Progenitor cell of endocrine pancreas (in vitro differentiated cells): ENCODE measurements around the gene POMGNT2. TPM values are rescaled to one million over a fixed set of nuclear protein-coding genes. Genes with fewer than 3 reads are reported as not detected.

Source experiments
- DNase-seq: peaks from one replicate; pipeline ENCODE4 v3.0.0; 2021; ENCODE audit warnings: low spot score; ENCODE audit not compliant: unreplicated experiment
- H3K27ac Mint-ChIP-seq: 2 replicates; pipeline ENCODE4 v1.8.0; 2021; ENCODE audit warnings: mild to moderate bottlenecking, moderate library complexity, mixed read lengths
- H3K27me3 Mint-ChIP-seq: 2 replicates; pipeline ENCODE4 v1.8.0; 2021; ENCODE audit warnings: mixed read lengths
- H3K36me3 Mint-ChIP-seq: 2 replicates; pipeline ENCODE4 v1.8.0; 2022; ENCODE audit warnings: mixed read lengths; ENCODE audit not compliant: insufficient read depth
- H3K4me1 Mint-ChIP-seq: 2 replicates; pipeline ENCODE4 v1.8.0; 2021; ENCODE audit warnings: low read depth, mixed read lengths
- H3K4me3 Mint-ChIP-seq: 2 replicates; pipeline ENCODE4 v1.8.0; 2021; ENCODE audit warnings: low read depth, mild to moderate bottlenecking, moderate library complexity, mixed read lengths
- H3K9me3 Mint-ChIP-seq: 2 replicates; pipeline ENCODE4 v1.8.0; 2021; ENCODE audit warnings: low read depth, mixed read lengths
- CTCF ChIP-seq: fragments of 200-600 bp; sonication (generic); IDR thresholded peaks from one replicate; pipeline ENCODE4 v1.5.0; 2021; ENCODE audit warnings: antibody characterized with exemption, mild to moderate bottlenecking; ENCODE audit not compliant: unreplicated experiment
- total RNA-seq: library from RNA; stranded (reverse); gene quantifications from 2 replicates; pipeline ENCODE4 v1.2.1, GENCODE V29; 2021

Gene POMGNT2
- total RNA-seq, 1 donor from 2014 or later, result 21.6 TPM

GRCh38 chr3:43132193-43132592, 26.3 kb upstream of the POMGNT2 start:
- DNase-seq, result no peak
- no peaks in the 10 kb centered on the region for H3K36me3 Mint-ChIP-seq
- H3K9me3 Mint-ChIP-seq, result peaks cover 7% of the 10 kb centered on the region
- H3K27ac Mint-ChIP-seq, result no peak overlapping the region
- H3K4me1 Mint-ChIP-seq, result no peaks in the 10 kb centered on the region
- H3K27me3 Mint-ChIP-seq, result peaks cover 3% of the 10 kb centered on the region
- no peak overlapping the region for H3K4me3 Mint-ChIP-seq
- TF ChIP-seq CTCF, result no peak

GRCh38 chr3:43128464-43128863, 22.6 kb upstream of the POMGNT2 start:
- H3K27ac Mint-ChIP-seq, result no peak overlapping the region
- H3K4me3 Mint-ChIP-seq, result no peak overlapping the region
- peaks cover 2% of the 10 kb centered on the region for H3K36me3 Mint-ChIP-seq
- H3K4me1 Mint-ChIP-seq, result no peaks in the 10 kb centered on the region
- TF ChIP-seq CTCF, result no peak
- H3K27me3 Mint-ChIP-seq, result peaks cover 3% of the 10 kb centered on the region
- no peak for DNase-seq
- peaks cover 4% of the 10 kb centered on the region for H3K9me3 Mint-ChIP-seq

GRCh38 chr3:43126536-43126935, 20.7 kb upstream of the POMGNT2 start:
- Mint-ChIP-seq H3K36me3 (peaks cover 2% of the 10 kb centered on the region), H3K9me3 (peaks cover 4% of the 10 kb centered on the region), H3K4me1 (no peaks in the 10 kb centered on the region), H3K27me3 (no peaks in the 10 kb centered on the region), H3K4me3 (no peak overlapping the region), H3K27ac (no peak overlapping the region)
- no peak for DNase-seq
- no peak for TF ChIP-seq CTCF

GRCh38 chr3:43123895-43124294, 18.0 kb upstream of the POMGNT2 start:
- peaks cover 4% of the 10 kb centered on the region for H3K9me3 Mint-ChIP-seq

GRCh38 chr3:43120937-43121336, 15.1 kb upstream of the POMGNT2 start:
- Mint-ChIP-seq H3K9me3 (peaks cover 4% of the 10 kb centered on the region), H3K36me3 (peaks cover 2% of the 10 kb centered on the region), H3K27me3 (peaks cover 3% of the 10 kb centered on the region), H3K4me3 (no peak overlapping the region), H3K27ac (no peak overlapping the region), H3K4me1 (no peaks in the 10 kb centered on the region)
- no peak for TF ChIP-seq CTCF
- DNase-seq, result no peak

More at GRCh38 chr3:43123895-43124294, 18.0 kb upstream of the POMGNT2 start:
- peaks cover 3% of the 10 kb centered on the region for H3K27me3 Mint-ChIP-seq
- TF ChIP-seq CTCF, result no peak
- peaks cover 2% of the 10 kb centered on the region for H3K36me3 Mint-ChIP-seq
- H3K27ac Mint-ChIP-seq, result no peak overlapping the region
- H3K4me3 Mint-ChIP-seq, result no peak overlapping the region
- no peak for DNase-seq
- no peaks in the 10 kb centered on the region for H3K4me1 Mint-ChIP-seq
